ENCODE data around the gene ATXN7L1. TPM values are rescaled to one million over a fixed set of nuclear protein-coding genes. Genes with fewer than 3 reads are reported as not detected.

The ATXN7L1 gene
- total RNA-seq, 1 experiment from 2014 or later: 38.5 TPM

GRCh38 chr7:105788816-105789349 lies 87.5 kb downstream of the ATXN7L1 start:
- peaks cover 34% of the 10 kb centered on the region for H3K4me1 Mint-ChIP-seq
- H3K4me3 Mint-ChIP-seq: no peak overlapping the region
- ATAC-seq (no peak), DNase-seq (ENCODE audit: low spot score) (no peak)
- POLR2A ChIA-PET: no interaction called here
- H3K9me3 Mint-ChIP-seq: 0 out of 2 replicates have a peak, but pooled peaks cover 2% of the 10 kb centered on the region
- TF ChIP-seq NFE2L1 (CRISPR knock-in tag; IDR thresholded peaks at IDR 0.05) (no peak), CREB1 (CRISPR knock-in tag; IDR thresholded peaks at IDR 0.05) (no peak), NFATC4 (CRISPR knock-in tag; IDR thresholded peaks at IDR 0.05) (no peak), ATF2 (CRISPR knock-in tag; IDR thresholded peaks at IDR 0.05; ENCODE audit: borderline replicate concordance, low read depth) (no peak), ATF1 (CRISPR knock-in tag; IDR thresholded peaks at IDR 0.05) (no peak), ZNF425 (CRISPR knock-in tag; conservative IDR thresholded peaks at IDR 0.05) (no peak), ZNF317 (CRISPR knock-in tag; IDR thresholded peaks at IDR 0.05; ENCODE audit: borderline replicate concordance, low read depth) (no peak)
- peak overlapping the region; percentile 50; the same call in 1 of the 2 replicates for H3K27ac Mint-ChIP-seq
- CTCF ChIA-PET: interaction anchor here (0.9 to 1.3 kb wide), 2 partner anchors 24 to 132 kb away, joined by 3 to 6 read pairs; no protein-coding TSS in a partner anchor
- H3K36me3 Mint-ChIP-seq: peaks cover 14% of the 10 kb centered on the region
- H3K27me3 Mint-ChIP-seq (ENCODE audit: low read depth): no peaks in the 10 kb centered on the region

GRCh38 chr7:105788356-105788755 lies 88.0 kb downstream of the ATXN7L1 start:
- DNase-seq (ENCODE audit: low spot score) (no peak), ATAC-seq (peak; percentile 7)
- H3K4me3 Mint-ChIP-seq: no peak overlapping the region
- H3K27me3 Mint-ChIP-seq (ENCODE audit: low read depth): no peaks in the 10 kb centered on the region
- TF ChIP-seq ZNF281 (CRISPR knock-in tag; IDR thresholded peaks at IDR 0.05) (no peak), SMAD4 (CRISPR knock-in tag; IDR thresholded peaks at IDR 0.05) (no peak), CTCF (IDR thresholded peaks at IDR 0.05) (no peak), FOXP4 (CRISPR knock-in tag; IDR thresholded peaks at IDR 0.05) (no peak), ZNF317 (CRISPR knock-in tag; IDR thresholded peaks at IDR 0.05; ENCODE audit: borderline replicate concordance, low read depth) (no peak), HMGA2 (CRISPR knock-in tag; IDR thresholded peaks at IDR 0.05) (no peak), KAT7 (CRISPR knock-in tag; IDR thresholded peaks at IDR 0.05; ENCODE audit: borderline replicate concordance) (no peak), ESRRA (CRISPR knock-in tag; IDR thresholded peaks at IDR 0.05; ENCODE audit: borderline replicate concordance) (no peak), NR1H2 (CRISPR knock-in tag; IDR thresholded peaks at IDR 0.05) (no peak), SMAD3 (CRISPR knock-in tag; IDR thresholded peaks at IDR 0.05; ENCODE audit: borderline replicate concordance) (no peak), CDX4 (CRISPR knock-in tag; IDR thresholded peaks at IDR 0.05; ENCODE audit: borderline replicate concordance) (no peak), CREB1 (CRISPR knock-in tag; IDR thresholded peaks at IDR 0.05) (no peak)
- H3K36me3 Mint-ChIP-seq: peaks cover 13% of the 10 kb centered on the region
- ChIA-PET CTCF (interaction anchor here (0.6 to 1.3 kb wide), 3 partner anchors 23 to 131 kb away, joined by 3 to 6 read pairs (median 3); no protein-coding TSS in a partner anchor), POLR2A (no interaction called here)
- peaks cover 34% of the 10 kb centered on the region for H3K4me1 Mint-ChIP-seq
- H3K27ac Mint-ChIP-seq: peak overlapping the region; percentile 73
- 0 out of 2 replicates have a peak, but pooled peaks cover 2% of the 10 kb centered on the region for H3K9me3 Mint-ChIP-seq
